ENCODE measurements around the gene RSU1. TPM values are rescaled to one million over a fixed set of nuclear protein-coding genes. Genes with fewer than 3 reads are reported as not detected.

The RSU1 gene
- total and polyA plus RNA-seq, 10 of the 15 experiments (the other 5 are each of a cell fraction or from before 2014, with no cell fraction given): 49.2 to 139 (median 81.3) TPM

GRCh38 chr10:16585103-16585502, 232.1 kb downstream of the RSU1 start (continued):
- TF ChIP-seq KAT2A (conservative IDR thresholded peaks at IDR 0.05; ENCODE audit: control insufficient read depth, low read depth, low read length) (no peak), SKIL (IDR thresholded peaks at IDR 0.05; ENCODE audit: low read depth, poor library complexity, severe bottlenecking) (no peak), SREBF1 (IDR thresholded peaks at IDR 0.05; ENCODE audit: low read length) (no peak), ESRRA (IDR thresholded peaks at IDR 0.05; ENCODE audit: low read length) (no peak), SMARCA5 (IDR thresholded peaks at IDR 0.05) (no peak), HDAC2 (IDR thresholded peaks at IDR 0.05) (no peak), CREM (IDR thresholded peaks at IDR 0.05; ENCODE audit: low read depth) (peak; percentile 79), LARP7 (IDR thresholded peaks at IDR 0.05) (no peak), SMC3 (IDR thresholded peaks at IDR 0.05; ENCODE audit: borderline replicate concordance, low read length) (no peak), SMAD1 (IDR thresholded peaks at IDR 0.05; ENCODE audit: low read depth, partially characterized antibody) (no peak), SP1 (IDR thresholded peaks at IDR 0.05; ENCODE audit: low read depth, low read length) (peak; percentile 45), BMI1 (IDR thresholded peaks at IDR 0.05; ENCODE audit: borderline replicate concordance) (no peak), PBX3 (IDR thresholded peaks at IDR 0.05; ENCODE audit: insufficient replicate concordance, low read depth, low read length) (peak; percentile 56), GABPA (IDR thresholded peaks at IDR 0.05; ENCODE audit: low read depth) (0 out of 2 replicates have a peak, but pooled peaks have one; percentile 19), ETV6 (conservative IDR thresholded peaks at IDR 0.05 in 1 of 2, IDR thresholded peaks at IDR 0.05 in 1 of 2; ENCODE audit: borderline replicate concordance in 1 of 2, low read depth in 1 of 2) (peak in 1 of 2 experiments; percentile 51; a peak in 1 of 4 replicates), CBFB (IDR thresholded peaks at IDR 0.05; ENCODE audit: low read depth) (0 out of 2 replicates have a peak, but pooled peaks have one; percentile 48), IKZF1 (conservative IDR thresholded peaks at IDR 0.05) (peak; percentile 60), IKZF2 (IDR thresholded peaks at IDR 0.05) (peak; percentile 56 to 62; a peak in 3 of 4 replicates), HDGF (IDR thresholded peaks at IDR 0.05) (no peak), RB1 (IDR thresholded peaks at IDR 0.05; ENCODE audit: borderline replicate concordance) (no peak)
- TF ChIP-seq, protein P1, sequence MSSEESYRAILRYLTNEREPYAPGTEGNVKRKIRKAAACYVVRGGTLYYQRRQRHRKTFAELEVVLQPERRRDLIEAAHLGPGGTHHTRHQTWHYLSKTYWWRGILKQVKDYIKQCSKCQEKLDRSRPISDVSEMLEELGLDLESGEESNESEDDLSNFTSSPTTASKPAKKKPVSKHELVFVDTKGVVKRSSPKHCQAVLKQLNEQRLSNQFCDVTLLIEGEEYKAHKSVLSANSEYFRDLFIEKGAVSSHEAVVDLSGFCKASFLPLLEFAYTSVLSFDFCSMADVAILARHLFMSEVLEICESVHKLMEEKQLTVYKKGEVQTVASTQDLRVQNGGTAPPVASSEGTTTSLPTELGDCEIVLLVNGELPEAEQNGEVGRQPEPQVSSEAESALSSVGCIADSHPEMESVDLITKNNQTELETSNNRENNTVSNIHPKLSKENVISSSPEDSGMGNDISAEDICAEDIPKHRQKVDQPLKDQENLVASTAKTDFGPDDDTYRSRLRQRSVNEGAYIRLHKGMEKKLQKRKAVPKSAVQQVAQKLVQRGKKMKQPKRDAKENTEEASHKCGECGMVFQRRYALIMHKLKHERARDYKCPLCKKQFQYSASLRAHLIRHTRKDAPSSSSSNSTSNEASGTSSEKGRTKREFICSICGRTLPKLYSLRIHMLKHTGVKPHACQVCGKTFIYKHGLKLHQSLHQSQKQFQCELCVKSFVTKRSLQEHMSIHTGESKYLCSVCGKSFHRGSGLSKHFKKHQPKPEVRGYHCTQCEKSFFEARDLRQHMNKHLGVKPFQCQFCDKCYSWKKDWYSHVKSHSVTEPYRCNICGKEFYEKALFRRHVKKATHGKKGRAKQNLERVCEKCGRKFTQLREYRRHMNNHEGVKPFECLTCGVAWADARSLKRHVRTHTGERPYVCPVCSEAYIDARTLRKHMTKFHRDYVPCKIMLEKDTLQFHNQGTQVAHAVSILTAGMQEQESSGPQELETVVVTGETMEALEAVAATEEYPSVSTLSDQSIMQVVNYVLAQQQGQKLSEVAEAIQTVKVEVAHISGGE (CRISPR knock-in tag; IDR thresholded peaks at IDR 0.05): no peak
- TF ChIP-seq, protein P2, sequence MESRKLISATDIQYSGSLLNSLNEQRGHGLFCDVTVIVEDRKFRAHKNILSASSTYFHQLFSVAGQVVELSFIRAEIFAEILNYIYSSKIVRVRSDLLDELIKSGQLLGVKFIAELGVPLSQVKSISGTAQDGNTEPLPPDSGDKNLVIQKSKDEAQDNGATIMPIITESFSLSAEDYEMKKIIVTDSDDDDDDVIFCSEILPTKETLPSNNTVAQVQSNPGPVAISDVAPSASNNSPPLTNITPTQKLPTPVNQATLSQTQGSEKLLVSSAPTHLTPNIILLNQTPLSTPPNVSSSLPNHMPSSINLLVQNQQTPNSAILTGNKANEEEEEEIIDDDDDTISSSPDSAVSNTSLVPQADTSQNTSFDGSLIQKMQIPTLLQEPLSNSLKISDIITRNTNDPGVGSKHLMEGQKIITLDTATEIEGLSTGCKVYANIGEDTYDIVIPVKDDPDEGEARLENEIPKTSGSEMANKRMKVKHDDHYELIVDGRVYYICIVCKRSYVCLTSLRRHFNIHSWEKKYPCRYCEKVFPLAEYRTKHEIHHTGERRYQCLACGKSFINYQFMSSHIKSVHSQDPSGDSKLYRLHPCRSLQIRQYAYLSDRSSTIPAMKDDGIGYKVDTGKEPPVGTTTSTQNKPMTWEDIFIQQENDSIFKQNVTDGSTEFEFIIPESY (IDR thresholded peaks at IDR 0.05): no peak
- TF ChIP-seq, protein P3, sequence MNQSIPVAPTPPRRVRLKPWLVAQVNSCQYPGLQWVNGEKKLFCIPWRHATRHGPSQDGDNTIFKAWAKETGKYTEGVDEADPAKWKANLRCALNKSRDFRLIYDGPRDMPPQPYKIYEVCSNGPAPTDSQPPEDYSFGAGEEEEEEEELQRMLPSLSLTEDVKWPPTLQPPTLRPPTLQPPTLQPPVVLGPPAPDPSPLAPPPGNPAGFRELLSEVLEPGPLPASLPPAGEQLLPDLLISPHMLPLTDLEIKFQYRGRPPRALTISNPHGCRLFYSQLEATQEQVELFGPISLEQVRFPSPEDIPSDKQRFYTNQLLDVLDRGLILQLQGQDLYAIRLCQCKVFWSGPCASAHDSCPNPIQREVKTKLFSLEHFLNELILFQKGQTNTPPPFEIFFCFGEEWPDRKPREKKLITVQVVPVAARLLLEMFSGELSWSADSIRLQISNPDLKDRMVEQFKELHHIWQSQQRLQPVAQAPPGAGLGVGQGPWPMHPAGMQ (IDR thresholded peaks at IDR 0.05; ENCODE audit: borderline replicate concordance): no peak
